Glomerular visceral epithelial cell (primary cell): ENCODE measurements around the gene POU3F1.

Experiments used
- DNase-seq: peaks from one replicate; pipeline ENCODE4 v3.0.0-alpha.2; 2016; ENCODE audit errors: extremely low spot score

POU3F1 gene

GRCh38 chr1:38046333-38046883 is at the start of gene POU3F1:
Gene POU3F1 (minus strand): TSS chr1:38046793. CDS start chr1:38046743, 50 bp downstream.
- DNase-seq: no peak

- DNase-seq: no peak
These were observed 48.9 kb upstream of the POU3F1 start for GRCh38 chr1:38095454-38095931.

- DNase-seq: no peak
These were observed 48.2 kb upstream of the POU3F1 start for GRCh38 chr1:38094711-38095290.

- DNase-seq: no peak
These were observed 47.3 kb upstream of the POU3F1 start for GRCh38 chr1:38093569-38094520.

- DNase-seq: no peak
These were observed 45.7 kb upstream of the POU3F1 start for GRCh38 chr1:38092256-38092655.

- DNase-seq: no peak
These were observed 44.2 kb upstream of the POU3F1 start for GRCh38 chr1:38090796-38091195.

- no peak for DNase-seq
These were observed 43.2 kb upstream of the POU3F1 start for GRCh38 chr1:38089712-38090360.

GRCh38 chr1:38088791-38089190 is 42.2 kb upstream of the POU3F1 start:
- no peak for DNase-seq

- DNase-seq: no peak
These were observed 41.8 kb upstream of the POU3F1 start for GRCh38 chr1:38088366-38088765.

GRCh38 chr1:38087676-38088075 is 41.1 kb upstream of the POU3F1 start:
- no peak for DNase-seq

GRCh38 chr1:38085666-38086330 is 39.2 kb upstream of the POU3F1 start:
- no peak for DNase-seq

- no peak for DNase-seq
These were observed 38.1 kb upstream of the POU3F1 start for GRCh38 chr1:38084700-38085099.

- DNase-seq: no peak
These were observed 37.5 kb upstream of the POU3F1 start for GRCh38 chr1:38084113-38084512.

GRCh38 chr1:38083541-38083940 is 36.9 kb upstream of the POU3F1 start:
- DNase-seq: no peak

GRCh38 chr1:38082769-38083263 is 36.2 kb upstream of the POU3F1 start:
- DNase-seq: no peak

- DNase-seq: no peak
These were observed 32.4 kb upstream of the POU3F1 start for GRCh38 chr1:38079019-38079418.

GRCh38 chr1:38077523-38078147 is 31.0 kb upstream of the POU3F1 start:
- no peak for DNase-seq

GRCh38 chr1:38076455-38076854 is 29.9 kb upstream of the POU3F1 start:
- DNase-seq: no peak

GRCh38 chr1:38076038-38076437 is 29.4 kb upstream of the POU3F1 start:
- DNase-seq: no peak

- no peak for DNase-seq
These were observed 28.6 kb upstream of the POU3F1 start for GRCh38 chr1:38075191-38075590.

GRCh38 chr1:38074302-38074677 is 27.7 kb upstream of the POU3F1 start:
- DNase-seq: no peak
